ENCODE results near the gene ZBTB7C. TPM values are rescaled to one million over a fixed set of nuclear protein-coding genes. Genes with fewer than 3 reads are reported as not detected.

Gene ZBTB7C
- total RNA-seq, 1 donor from 2014 or later: 0.11 TPM

GRCh38 chr18:48155856-48156255 lies 253.3 kb downstream of the ZBTB7C start:
- H3K9me3 Mint-ChIP-seq (ENCODE audit: unreplicated experiment): no peaks in the 10 kb centered on the region
- peaks cover 3% of the 10 kb centered on the region for H3K4me1 Mint-ChIP-seq (ENCODE audit: unreplicated experiment)
- DNase-seq (ENCODE audit: extremely low spot score, unreplicated experiment): no peak
- H3K4me3 Mint-ChIP-seq (ENCODE audit: unreplicated experiment): no peak overlapping the region
- peaks cover 35% of the 10 kb centered on the region for H3K27me3 Mint-ChIP-seq (ENCODE audit: unreplicated experiment)
- H3K36me3 Mint-ChIP-seq (ENCODE audit: unreplicated experiment): no peaks in the 10 kb centered on the region
- no peak for TF ChIP-seq CTCF (IDR thresholded peaks at IDR 0.05)
- H3K27ac Mint-ChIP-seq (ENCODE audit: unreplicated experiment): no peak overlapping the region

- H3K36me3 Mint-ChIP-seq (ENCODE audit: unreplicated experiment): no peaks in the 10 kb centered on the region
- TF ChIP-seq CTCF (IDR thresholded peaks at IDR 0.05): peak; percentile 6
- no peak for DNase-seq (ENCODE audit: extremely low spot score, unreplicated experiment)
- no peak overlapping the region for H3K4me3 Mint-ChIP-seq (ENCODE audit: unreplicated experiment)
- no peaks in the 10 kb centered on the region for H3K9me3 Mint-ChIP-seq (ENCODE audit: unreplicated experiment)
- peaks cover 35% of the 10 kb centered on the region for H3K27me3 Mint-ChIP-seq (ENCODE audit: unreplicated experiment)
- no peaks in the 10 kb centered on the region for H3K4me1 Mint-ChIP-seq (ENCODE audit: unreplicated experiment)
- no peak overlapping the region for H3K27ac Mint-ChIP-seq (ENCODE audit: unreplicated experiment)
Observed at GRCh38 chr18:48154828-48155227, 254.4 kb downstream of the ZBTB7C start.

- no peaks in the 10 kb centered on the region for H3K36me3 Mint-ChIP-seq (ENCODE audit: unreplicated experiment)
- no peak overlapping the region for H3K4me3 Mint-ChIP-seq (ENCODE audit: unreplicated experiment)
- no peak for TF ChIP-seq CTCF (IDR thresholded peaks at IDR 0.05)
- DNase-seq (ENCODE audit: extremely low spot score, unreplicated experiment): no peak
- H3K27ac Mint-ChIP-seq (ENCODE audit: unreplicated experiment): no peak overlapping the region
- no peaks in the 10 kb centered on the region for H3K9me3 Mint-ChIP-seq (ENCODE audit: unreplicated experiment)
- no peaks in the 10 kb centered on the region for H3K4me1 Mint-ChIP-seq (ENCODE audit: unreplicated experiment)
- peaks cover 41% of the 10 kb centered on the region for H3K27me3 Mint-ChIP-seq (ENCODE audit: unreplicated experiment)
Observed at GRCh38 chr18:48153613-48154481, 255.3 kb downstream of the ZBTB7C start.

- no peak for TF ChIP-seq CTCF (IDR thresholded peaks at IDR 0.05)
- no peak for DNase-seq (ENCODE audit: extremely low spot score, unreplicated experiment)
- Mint-ChIP-seq H3K27me3 (ENCODE audit: unreplicated experiment) (peaks cover 42% of the 10 kb centered on the region), H3K9me3 (ENCODE audit: unreplicated experiment) (no peaks in the 10 kb centered on the region), H3K27ac (ENCODE audit: unreplicated experiment) (no peak overlapping the region), H3K4me1 (ENCODE audit: unreplicated experiment) (no peaks in the 10 kb centered on the region), H3K4me3 (ENCODE audit: unreplicated experiment) (no peak overlapping the region), H3K36me3 (ENCODE audit: unreplicated experiment) (no peaks in the 10 kb centered on the region)
Observed at GRCh38 chr18:48152549-48152948, 256.6 kb downstream of the ZBTB7C start.

- H3K27me3 Mint-ChIP-seq (ENCODE audit: unreplicated experiment): peaks cover 40% of the 10 kb centered on the region
- H3K36me3 Mint-ChIP-seq (ENCODE audit: unreplicated experiment): no peaks in the 10 kb centered on the region
- no peak overlapping the region for H3K27ac Mint-ChIP-seq (ENCODE audit: unreplicated experiment)
- no peak overlapping the region for H3K4me3 Mint-ChIP-seq (ENCODE audit: unreplicated experiment)
- DNase-seq (ENCODE audit: extremely low spot score, unreplicated experiment): no peak
- no peaks in the 10 kb centered on the region for H3K9me3 Mint-ChIP-seq (ENCODE audit: unreplicated experiment)
- H3K4me1 Mint-ChIP-seq (ENCODE audit: unreplicated experiment): no peaks in the 10 kb centered on the region
- no peak for TF ChIP-seq CTCF (IDR thresholded peaks at IDR 0.05)
Observed at GRCh38 chr18:48151421-48152065, 257.6 kb downstream of the ZBTB7C start.

Measured in osteocyte (in vitro differentiated cells).